Mesenchymal stem cell (in vitro differentiated cells and primary cell): ENCODE measurements around the gene SHANK3.
"Not testable (repeated sequence)": the region's sequence is repeated elsewhere in the genome, so short reads cannot be mapped to it uniquely, and the experiment has no call there.

Experiments used
- DNase-seq: peaks from one replicate; pipeline ENCODE4 v3.0.0-alpha.2; 2013
- H2AFZ ChIP-seq: one replicate; pipeline ENCODE4 v1.6.1; 2013; ENCODE audit warnings: low read depth, mild to moderate bottlenecking, control low read depth, inconsistent platforms, low read length, moderate library complexity
- H2AK5ac ChIP-seq: 2 replicates; pipeline ENCODE4 v1.6.1; 2013; ENCODE audit warnings: low read length, moderate library complexity, mild to moderate bottlenecking, inconsistent platforms; ENCODE audit not compliant: severe bottlenecking
- H2BK120ac ChIP-seq: one replicate; pipeline ENCODE4 v1.6.1; 2013; ENCODE audit warnings: low read depth, mild to moderate bottlenecking, inconsistent platforms, low read length, moderate library complexity
- H2BK12ac ChIP-seq, 2 experiments: one replicate each; pipeline ENCODE4 v1.6.1; 2013; ENCODE audit warnings: inconsistent platforms in 2 of 2, low read length in 2 of 2, mild to moderate bottlenecking in 2 of 2, moderate library complexity in 2 of 2, control low read depth in 1 of 2
- H2BK15ac ChIP-seq: one replicate; pipeline ENCODE4 v1.6.1; 2013; ENCODE audit warnings: mild to moderate bottlenecking, low read depth, inconsistent platforms; ENCODE audit not compliant: poor library complexity, severe bottlenecking
- H2BK5ac ChIP-seq: 2 replicates; pipeline ENCODE4 v1.6.1; 2013; ENCODE audit warnings: low read depth, mild to moderate bottlenecking, low read length, control low read depth, inconsistent platforms; ENCODE audit not compliant: poor library complexity, severe bottlenecking
- H3K14ac ChIP-seq, 2 experiments: one replicate each; pipeline ENCODE4 v1.6.1; 2013; ENCODE audit warnings: inconsistent platforms in 2 of 2, low read length in 2 of 2, control low read depth in 1 of 2, mild to moderate bottlenecking in 1 of 2, moderate library complexity in 1 of 2
- H3K18ac ChIP-seq, 2 experiments: one replicate each; pipeline ENCODE4 v1.6.1; 2013; ENCODE audit warnings: inconsistent platforms in 2 of 2, low read length in 2 of 2, control low read depth in 1 of 2, low read depth in 1 of 2, mild to moderate bottlenecking in 1 of 2
- H3K23ac ChIP-seq, 2 experiments: one replicate each; pipeline ENCODE4 v1.6.1; 2013; ENCODE audit warnings: inconsistent platforms in 2 of 2, low read length in 2 of 2, mild to moderate bottlenecking in 2 of 2, moderate library complexity in 2 of 2, control low read depth in 1 of 2
- H3K27ac ChIP-seq: 2 replicates; pipeline ENCODE4 v1.5.1; 2013; ENCODE audit warnings: mild to moderate bottlenecking, moderate library complexity, low read length, control low read depth, inconsistent platforms; ENCODE audit not compliant: poor library complexity, severe bottlenecking
- H3K27me3 ChIP-seq, 2 experiments: 2 replicates each; pipeline versions ENCODE4 v1.6.1 to v1.7.0; 2013; ENCODE audit warnings: low read length in 2 of 2, mild to moderate bottlenecking in 2 of 2, moderate library complexity in 2 of 2, control low read depth in 1 of 2, inconsistent platforms in 1 of 2; ENCODE audit not compliant: control insufficient read depth in 1 of 2, insufficient read depth in 1 of 2
- H3K36me3 ChIP-seq, 2 experiments: 2 replicates each; pipeline versions ENCODE4 v1.6.1 to v1.7.0; 2013; ENCODE audit warnings: low read length in 2 of 2, control low read depth in 1 of 2, inconsistent platforms in 1 of 2, low read depth in 1 of 2, mild to moderate bottlenecking in 1 of 2; ENCODE audit not compliant: insufficient read depth in 2 of 2, control insufficient read depth in 1 of 2
- H3K4ac ChIP-seq, 2 experiments: one replicate each; pipeline ENCODE4 v1.6.1; 2013; ENCODE audit warnings: inconsistent platforms in 2 of 2, low read length in 2 of 2, mild to moderate bottlenecking in 2 of 2, moderate library complexity in 2 of 2, control low read depth in 1 of 2, low read depth in 1 of 2
- H3K4me1 ChIP-seq: 2 replicates; pipeline ENCODE4 v1.6.1; 2013; ENCODE audit warnings: low read depth, low read length, control low read depth; ENCODE audit not compliant: control insufficient read depth, insufficient read depth
- H3K4me2 ChIP-seq: 2 replicates; pipeline ENCODE4 v1.6.1; 2013; ENCODE audit warnings: low read length, mild to moderate bottlenecking, inconsistent platforms; ENCODE audit not compliant: poor library complexity, severe bottlenecking
- H3K4me3 ChIP-seq, 2 experiments: 2 replicates each; pipeline versions ENCODE4 v1.5.1 to v1.7.0; 2013; ENCODE audit warnings: low read length in 2 of 2, mild to moderate bottlenecking in 2 of 2, control low read depth in 1 of 2, low read depth in 1 of 2; ENCODE audit not compliant: insufficient read depth in 1 of 2
- H3K79me1 ChIP-seq: replicated peaks from 2 replicates; pipeline ENCODE4 v1.6.1; 2013; ENCODE audit warnings: mild to moderate bottlenecking, control low read depth, low read length, inconsistent platforms; ENCODE audit not compliant: poor library complexity, severe bottlenecking
- H3K9ac ChIP-seq: 2 replicates; pipeline ENCODE4 v1.7.0; 2013; ENCODE audit warnings: mild to moderate bottlenecking, low read length, moderate library complexity
- H3K9me3 ChIP-seq: 2 replicates; pipeline ENCODE4 v1.7.0; 2013; ENCODE audit warnings: mild to moderate bottlenecking, low read length; ENCODE audit not compliant: control insufficient read depth
- H4K8ac ChIP-seq: one replicate; pipeline ENCODE4 v1.6.1; 2013; ENCODE audit warnings: inconsistent platforms, mild to moderate bottlenecking, low read length, moderate library complexity
- H4K91ac ChIP-seq: one replicate; pipeline ENCODE4 v1.6.1; 2013; ENCODE audit warnings: mild to moderate bottlenecking, low read length, inconsistent platforms
- WGBS: methylation state at CpG from one replicate; pipeline ENCODE4 v1.1.7; 2013; ENCODE audit warnings: mixed read lengths; 5-methylcytosine and 5-hydroxymethylcytosine counted together

Gene SHANK3

DNA sequence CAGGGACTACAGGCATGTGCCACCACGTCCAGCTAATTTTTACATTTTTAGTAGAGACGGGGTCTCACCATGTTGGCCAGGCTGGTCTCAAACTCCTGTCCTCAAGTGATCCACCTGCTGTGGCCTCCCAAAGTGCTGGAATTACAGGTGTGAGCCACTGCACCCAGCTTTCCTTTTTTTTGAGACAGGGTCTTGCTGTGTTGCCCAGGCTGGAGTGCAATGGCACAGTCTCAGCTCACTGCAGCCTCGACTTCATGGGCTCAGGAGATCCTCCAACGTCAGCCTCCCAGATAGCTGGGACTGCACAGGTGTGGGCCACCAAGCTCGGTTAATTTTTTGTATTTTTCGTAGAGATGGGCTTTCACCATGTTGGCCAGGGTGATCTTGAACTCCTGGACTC is 18.0 kb upstream of the SHANK3 start:
- H4K91ac ChIP-seq, H3K27ac ChIP-seq, H2BK5ac ChIP-seq, H2BK12ac ChIP-seq, H3K18ac ChIP-seq, H3K9me3 ChIP-seq, H3K4me1 ChIP-seq, H3K36me3 ChIP-seq, H2AK5ac ChIP-seq, H3K4me3 ChIP-seq, H4K8ac ChIP-seq, H3K4ac ChIP-seq, H3K9ac ChIP-seq, H3K14ac ChIP-seq, H3K23ac ChIP-seq, H2AFZ ChIP-seq, H2BK15ac ChIP-seq, H2BK120ac ChIP-seq, H3K79me1 ChIP-seq, H3K4me2 ChIP-seq, DNase-seq: not testable (repeated sequence)
- WGBS, result 87% methylated on average over 6 of the region's 6 CpGs
- H3K27me3 ChIP-seq, result peaks cover 0 to 15% of the 10 kb centered on the region in 2 experiments

DNA sequence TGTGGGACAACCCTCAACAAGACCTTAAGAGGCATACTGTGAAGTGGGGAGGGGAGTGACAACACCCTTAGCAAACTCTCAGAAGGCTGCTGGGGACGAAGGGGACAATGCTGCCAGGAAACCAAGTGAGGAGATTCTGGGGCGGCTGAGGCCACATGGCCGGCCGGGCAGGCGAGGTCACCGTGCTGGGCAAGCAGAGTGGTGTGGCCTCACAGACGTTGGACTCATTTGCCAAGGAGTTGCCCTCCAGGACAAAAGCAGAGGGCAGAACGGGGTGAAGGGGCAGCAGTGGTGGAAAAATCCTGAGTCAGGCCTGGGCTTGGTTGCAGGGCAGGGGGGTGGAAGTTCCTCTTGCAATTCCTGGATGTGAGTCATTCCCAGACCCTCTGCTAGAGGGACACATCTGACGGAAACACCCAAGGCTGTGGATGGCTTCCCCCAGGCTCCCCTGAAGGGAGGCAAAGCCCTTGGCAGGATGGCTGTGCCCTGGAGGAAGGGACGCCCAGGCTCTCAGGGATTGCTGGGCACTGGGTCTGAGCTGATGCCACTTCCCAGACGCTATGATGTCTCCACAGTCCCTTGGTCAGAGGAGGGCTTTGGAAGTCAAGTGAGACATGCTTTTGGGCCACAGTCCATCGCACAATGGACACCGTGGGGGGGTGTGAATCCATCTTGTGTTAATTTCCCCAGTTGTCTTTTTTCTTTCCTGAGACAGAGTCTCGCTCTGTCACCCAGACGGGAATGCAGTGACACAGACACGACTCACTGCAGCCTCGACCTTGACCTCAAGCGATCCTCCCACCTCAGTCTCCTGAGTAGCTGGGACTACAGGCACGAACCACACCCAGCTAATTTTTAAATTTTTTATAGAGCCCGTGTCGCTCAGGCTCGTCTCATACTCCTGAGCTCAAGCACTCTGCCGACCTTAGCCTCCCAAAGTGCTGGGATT is 16.2 kb upstream of the SHANK3 start:
- no peak overlapping the region for H3K27ac ChIP-seq
- H3K27me3 ChIP-seq, result peaks cover 0 to 18% of the 10 kb centered on the region in 2 experiments
- H2BK15ac ChIP-seq, result no peak overlapping the region
- H2AK5ac ChIP-seq, result no peak overlapping the region
- H4K91ac ChIP-seq, result peak overlapping the region; percentile 23
- H2AFZ ChIP-seq, result no peak overlapping the region
- H3K14ac ChIP-seq, result peak overlapping the region in 1 of 2 experiments; percentile 13
- H2BK120ac ChIP-seq, result no peak overlapping the region
- peak overlapping the region in 1 of 2 experiments; percentile 28 for H3K4ac ChIP-seq
- H4K8ac ChIP-seq, result peak overlapping the region; percentile 91
- H3K4me2 ChIP-seq, result no peak overlapping the region
- peak; percentile 76 for DNase-seq
- peak overlapping the region; percentile 17 to 76 for H2BK12ac ChIP-seq
- no peak overlapping the region for H3K23ac ChIP-seq
- no peaks in the 10 kb centered on the region for H3K79me1 ChIP-seq
- H3K9me3 ChIP-seq, result no peaks in the 10 kb centered on the region
- peaks cover 9% of the 10 kb centered on the region for H3K4me1 ChIP-seq
- H3K18ac ChIP-seq, result peak overlapping the region; percentile 64 to 73
- H3K36me3 ChIP-seq, result no peaks in the 10 kb centered on the region
- no peak overlapping the region for H3K4me3 ChIP-seq
- no peak overlapping the region for H2BK5ac ChIP-seq
- WGBS, result 57% methylated on average over 23 of the region's 23 CpGs
- H3K9ac ChIP-seq, result no peak overlapping the region

DNA sequence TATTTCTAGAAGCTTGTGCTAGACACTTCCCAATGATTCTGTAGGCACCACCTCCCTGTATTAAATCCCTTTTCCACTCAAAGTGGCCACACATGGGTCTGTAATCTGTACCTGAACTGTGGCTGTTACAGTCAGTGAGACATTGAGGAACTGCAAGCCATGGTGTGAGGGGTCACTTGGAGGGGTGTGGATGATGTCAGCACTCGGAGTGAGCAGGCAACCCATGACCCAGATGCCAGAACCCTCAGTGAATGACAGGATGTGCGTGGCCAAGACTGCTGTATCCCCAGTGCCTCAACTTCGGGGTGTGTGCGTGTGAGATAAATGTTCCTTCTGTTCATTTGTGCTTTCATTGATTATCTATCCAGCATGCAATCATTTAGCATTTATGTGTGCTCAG is 14.7 kb upstream of the SHANK3 start:
- peaks cover 0 to 11% of the 10 kb centered on the region in 2 experiments for H3K27me3 ChIP-seq
- no peak overlapping the region for H3K18ac ChIP-seq
- H3K4me2 ChIP-seq, result no peak overlapping the region
- H4K91ac ChIP-seq, result no peak overlapping the region
- H4K8ac ChIP-seq, result no peak overlapping the region
- no peak for DNase-seq
- H2AFZ ChIP-seq, result no peak overlapping the region
- H3K79me1 ChIP-seq, result no peaks in the 10 kb centered on the region
- peaks cover 9% of the 10 kb centered on the region for H3K4me1 ChIP-seq
- no peaks in the 10 kb centered on the region for H3K36me3 ChIP-seq
- no peak overlapping the region for H2BK12ac ChIP-seq
- no peak overlapping the region for H3K27ac ChIP-seq
- H2BK5ac ChIP-seq, result no peak overlapping the region
- no peak overlapping the region for H3K4me3 ChIP-seq
- no peak overlapping the region for H3K4ac ChIP-seq
- no peak overlapping the region for H3K23ac ChIP-seq
- H3K9me3 ChIP-seq, result no peaks in the 10 kb centered on the region
- H2BK15ac ChIP-seq, result no peak overlapping the region
- WGBS, result 73% methylated on average over 4 of the region's 4 CpGs
- no peak overlapping the region for H2BK120ac ChIP-seq
- no peak overlapping the region for H3K14ac ChIP-seq
- no peak overlapping the region for H3K9ac ChIP-seq
- no peak overlapping the region for H2AK5ac ChIP-seq

DNA sequence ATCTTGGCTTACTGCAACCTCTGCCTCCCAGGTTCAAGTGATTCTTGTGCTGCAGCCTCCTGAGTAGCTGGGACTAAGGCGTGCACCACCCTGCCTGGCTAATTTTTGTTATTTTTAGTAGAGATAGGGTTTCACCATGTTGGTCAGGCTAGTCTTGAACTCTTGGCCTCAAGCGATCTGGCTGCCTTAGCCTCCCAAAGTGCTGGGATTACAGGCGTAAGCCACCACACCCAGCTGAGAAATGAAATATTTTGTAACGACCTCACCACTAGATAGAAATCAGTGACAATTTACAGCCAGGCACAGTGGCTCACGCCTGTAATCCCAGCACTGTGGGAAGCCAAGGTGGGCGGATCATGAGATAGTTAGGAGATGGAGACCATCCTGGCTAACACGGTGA is 12.9 kb upstream of the SHANK3 start:
- WGBS, result 97% methylated on average over 5 of the region's 7 CpGs
- not testable (repeated sequence) for H3K27me3 ChIP-seq, H2AK5ac ChIP-seq, H2BK120ac ChIP-seq, H3K9me3 ChIP-seq, H3K14ac ChIP-seq, H3K4me2 ChIP-seq, H4K91ac ChIP-seq, H4K8ac ChIP-seq, H3K4me1 ChIP-seq, DNase-seq, H3K27ac ChIP-seq, H3K4me3 ChIP-seq, H2BK5ac ChIP-seq, H3K23ac ChIP-seq, H3K9ac ChIP-seq, H2BK12ac ChIP-seq, H3K36me3 ChIP-seq, H3K79me1 ChIP-seq, H3K18ac ChIP-seq, H2BK15ac ChIP-seq, H2AFZ ChIP-seq, H3K4ac ChIP-seq
